HEK293T (cell line): Measurements from ENCODE around the gene TAF11L13.

Source experiments
- CTCF ChIA-PET: fragments of 350-600 bp; formaldehyde crosslinking; extraction: SDS; loops from one replicate; lab custom pipeline; 2021; ENCODE audit warnings: antibody characterized with exemption, inconsistent platforms; lab: Yijun Ruan, JAX
- POLR2A ChIA-PET: fragments of 350-600 bp; formaldehyde crosslinking; extraction: SDS; loops from one replicate; lab custom pipeline; 2020; ENCODE audit warnings: antibody characterized with exemption, inconsistent platforms; lab: Yijun Ruan, JAX
- DNase-seq: peaks from one replicate; pipeline ENCODE4 v3.0.0; 2012; ENCODE audit warnings: mixed read lengths; ENCODE audit errors: extremely low spot score
- ARNT ChIP-seq: fragments of 450-650 bp; IDR thresholded peaks from 2 replicates; pipeline ENCODE4 v1.6.1; 2017; ENCODE audit warnings: mild to moderate bottlenecking
- BHLHE40 ChIP-seq: fragments of 450-650 bp; IDR thresholded peaks from 2 replicates; pipeline ENCODE4 v1.6.1; 2016; ENCODE audit warnings: mild to moderate bottlenecking, moderate library complexity, borderline replicate concordance
- CTBP1 ChIP-seq: fragments of 450-650 bp; IDR thresholded peaks from 2 replicates; pipeline ENCODE4 v1.6.1; 2016; ENCODE audit warnings: borderline replicate concordance
- ELF4 ChIP-seq: fragments of 450-650 bp; IDR thresholded peaks from 2 replicates; pipeline ENCODE4 v1.6.1; 2017; ENCODE audit warnings: antibody characterized with exemption
- FOXA1 ChIP-seq: fragments of 450-650 bp; IDR thresholded peaks from 2 replicates; pipeline ENCODE4 v1.6.1; 2016; ENCODE audit warnings: mild to moderate bottlenecking
- FOXK2 ChIP-seq: fragments of 450-650 bp; IDR thresholded peaks from 2 replicates; pipeline ENCODE4 v1.6.1; 2016; ENCODE audit warnings: mild to moderate bottlenecking
- FOXM1 ChIP-seq: fragments of 450-650 bp; IDR thresholded peaks from 2 replicates; pipeline ENCODE4 v1.6.1; 2017; ENCODE audit warnings: mild to moderate bottlenecking, borderline replicate concordance
- HDGF ChIP-seq: fragments of 450-650 bp; IDR thresholded peaks from 2 replicates; pipeline ENCODE4 v1.6.1; 2017; ENCODE audit warnings: antibody characterized with exemption, borderline replicate concordance
- L3MBTL2 ChIP-seq: fragments of 450-650 bp; conservative IDR thresholded peaks from 2 replicates; pipeline ENCODE4 v1.6.1; 2016; ENCODE audit warnings: mild to moderate bottlenecking
- LEF1 ChIP-seq: fragments of 450-650 bp; IDR thresholded peaks from 2 replicates; pipeline ENCODE4 v1.6.1; 2017; ENCODE audit warnings: mild to moderate bottlenecking, borderline replicate concordance
- NFRKB ChIP-seq: fragments of 450-650 bp; IDR thresholded peaks from 2 replicates; pipeline ENCODE4 v1.6.1; 2016; ENCODE audit warnings: mild to moderate bottlenecking, moderate library complexity
- SP1 ChIP-seq: fragments of 450-650 bp; IDR thresholded peaks from 2 replicates; pipeline ENCODE4 v1.6.1; 2017
- SUZ12 ChIP-seq: fragments of 450-650 bp; IDR thresholded peaks from 2 replicates; pipeline ENCODE4 v1.6.1; 2016; ENCODE audit warnings: mild to moderate bottlenecking
- TARDBP ChIP-seq: fragments of 450-650 bp; IDR thresholded peaks from 2 replicates; pipeline ENCODE4 v1.6.1; 2016
- ZNF384 ChIP-seq: fragments of 450-650 bp; IDR thresholded peaks from 2 replicates; pipeline ENCODE4 v1.6.1; 2016
- TF ChIP-seq, protein P1 (sequence below): fragments of 450-650 bp; IDR thresholded peaks from 2 replicates; pipeline ENCODE4 v1.6.1; 2016

Gene TAF11L13

DNA sequence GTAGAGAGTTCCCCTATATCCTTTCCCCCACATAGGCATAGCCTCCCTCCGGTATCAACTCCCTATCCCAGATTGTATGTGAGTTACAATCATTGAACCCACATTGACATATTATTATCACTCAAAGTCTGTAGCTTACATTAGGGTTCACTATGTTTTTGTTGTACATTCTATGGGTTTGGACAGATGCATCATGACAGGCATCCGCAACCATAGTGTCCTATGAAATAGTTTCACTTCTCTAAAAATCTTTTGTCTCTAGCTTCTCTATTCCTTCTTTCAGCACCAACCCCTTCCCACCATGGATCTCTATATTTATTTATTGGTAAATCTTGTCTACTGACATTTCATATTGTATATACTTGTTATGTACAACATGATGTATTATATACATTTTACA is 33.9 kb downstream of the TAF11L13 start:
- ChIA-PET CTCF (no interaction called here), POLR2A (no interaction called here)
- no peak for TF ChIP-seq NFRKB
- no peak for DNase-seq

GRCh38 chr5:17666726-17667235 is 34.9 kb downstream of the TAF11L13 start:
- ChIA-PET POLR2A (no interaction called here), CTCF (no interaction called here)
- no peak for TF ChIP-seq LEF1
- no peak for TF ChIP-seq HDGF
- no peak for TF ChIP-seq CTBP1
- TF ChIP-seq, protein P1, sequence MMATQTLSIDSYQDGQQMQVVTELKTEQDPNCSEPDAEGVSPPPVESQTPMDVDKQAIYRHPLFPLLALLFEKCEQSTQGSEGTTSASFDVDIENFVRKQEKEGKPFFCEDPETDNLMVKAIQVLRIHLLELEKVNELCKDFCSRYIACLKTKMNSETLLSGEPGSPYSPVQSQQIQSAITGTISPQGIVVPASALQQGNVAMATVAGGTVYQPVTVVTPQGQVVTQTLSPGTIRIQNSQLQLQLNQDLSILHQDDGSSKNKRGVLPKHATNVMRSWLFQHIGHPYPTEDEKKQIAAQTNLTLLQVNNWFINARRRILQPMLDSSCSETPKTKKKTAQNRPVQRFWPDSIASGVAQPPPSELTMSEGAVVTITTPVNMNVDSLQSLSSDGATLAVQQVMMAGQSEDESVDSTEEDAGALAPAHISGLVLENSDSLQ, result no peak
- no peak for TF ChIP-seq ELF4
- no peak for TF ChIP-seq FOXA1
- no peak for DNase-seq

DNA sequence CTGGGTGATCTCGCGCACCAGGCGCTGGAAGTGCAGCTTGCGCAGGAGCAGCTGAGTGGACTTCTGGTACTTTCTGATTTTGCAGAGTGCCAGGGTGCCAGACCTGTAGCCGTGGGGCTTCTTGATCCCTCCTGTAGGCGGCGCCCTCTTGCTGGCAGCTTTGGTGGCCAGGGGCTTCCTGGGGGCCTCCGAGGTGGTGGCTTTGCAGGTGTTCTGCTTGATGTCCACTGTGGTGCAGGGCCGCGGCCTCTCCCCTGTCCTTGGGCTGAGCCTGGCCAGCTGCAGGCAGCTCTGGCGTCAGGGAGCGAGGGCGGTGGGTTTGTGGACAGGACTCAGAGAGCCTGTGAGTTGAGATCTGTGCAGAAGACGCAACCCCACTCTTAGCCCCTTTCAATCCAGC is 38.5 kb downstream of the TAF11L13 start:
- CTCF ChIA-PET, result no interaction called here
- no peak for DNase-seq
- TF ChIP-seq L3MBTL2, result no peak
- no peak for TF ChIP-seq NFRKB
- no peak for TF ChIP-seq ELF4
- no peak for TF ChIP-seq SUZ12
- no peak for TF ChIP-seq FOXM1
- TF ChIP-seq FOXK2, result no peak
- no peak for TF ChIP-seq ARNT
- TF ChIP-seq, protein P1, result no peak
- TF ChIP-seq CTBP1, result no peak
- no peak for TF ChIP-seq HDGF
- TF ChIP-seq LEF1, result no peak
- TF ChIP-seq SP1, result no peak
- POLR2A ChIA-PET, result no interaction called here

GRCh38 chr5:17678751-17679324 is 47.0 kb downstream of the TAF11L13 start:
- CTCF ChIA-PET, result no interaction called here
- DNase-seq, result no peak
- POLR2A ChIA-PET, result no interaction called here
- TF ChIP-seq BHLHE40, result no peak
- no peak for TF ChIP-seq FOXM1
- no peak for TF ChIP-seq FOXK2
- TF ChIP-seq HDGF, result no peak
- TF ChIP-seq L3MBTL2, result no peak
- no peak for TF ChIP-seq CTBP1
- TF ChIP-seq FOXA1, result no peak
- TF ChIP-seq ZNF384, result no peak
- TF ChIP-seq, protein P1, result no peak
- TF ChIP-seq NFRKB, result no peak
- TF ChIP-seq SUZ12, result no peak

- ChIA-PET CTCF (no interaction called here), POLR2A (interaction anchor here (0.8 kb wide), 1 partner anchor 128 kb away, joined by 3 read pairs; no protein-coding TSS in a partner anchor)
- no peak for DNase-seq
- TF ChIP-seq NFRKB, result no peak
- TF ChIP-seq L3MBTL2, result no peak
- TF ChIP-seq FOXA1, result no peak
- no peak for TF ChIP-seq ELF4
- no peak for TF ChIP-seq SUZ12
- TF ChIP-seq ZNF384, result no peak
- TF ChIP-seq SP1, result no peak
- TF ChIP-seq FOXM1, result no peak
- TF ChIP-seq HDGF, result no peak
- TF ChIP-seq, protein P1, result no peak
- TF ChIP-seq CTBP1, result no peak
- TF ChIP-seq LEF1, result no peak
- TF ChIP-seq ARNT, result no peak
- TF ChIP-seq BHLHE40, result no peak
- TF ChIP-seq FOXK2, result no peak
- no peak for TF ChIP-seq TARDBP
Observed at GRCh38 chr5:17679597-17680203, 47.8 kb downstream of the TAF11L13 start.

DNA sequence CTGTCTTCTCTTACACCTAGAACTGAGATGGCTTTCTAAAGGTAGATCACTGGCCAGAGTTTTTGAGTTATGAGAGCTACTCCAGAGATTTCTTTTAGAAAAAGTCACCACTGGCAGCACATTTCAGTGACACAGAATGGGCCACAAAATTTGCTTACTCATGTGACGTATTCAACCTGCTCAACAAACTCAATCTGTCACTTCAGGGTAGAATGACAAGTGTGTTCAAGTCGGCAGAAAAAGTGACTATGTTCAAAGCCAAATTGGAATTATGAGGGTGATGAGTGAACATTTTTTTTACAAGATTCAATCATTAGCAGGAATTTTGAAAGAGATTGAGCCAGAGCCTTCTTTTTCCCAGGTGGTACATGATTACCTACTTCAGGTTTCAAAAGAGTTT is 48.8 kb downstream of the TAF11L13 start:
- DNase-seq, result no peak
- no peak for TF ChIP-seq FOXM1
- TF ChIP-seq, protein P1, result no peak
- POLR2A ChIA-PET, result no interaction called here
- CTCF ChIA-PET, result no interaction called here
